GM19035 (cell line): ENCODE results near the gene ST3GAL6.

ENCODE experiments used
- ATAC-seq: cut with Tn5 transposase; IDR thresholded peaks from one replicate; pipeline ENCODE4 v1.9.1; 2021; ENCODE audit not compliant: unreplicated experiment

The ST3GAL6 gene, protein sequence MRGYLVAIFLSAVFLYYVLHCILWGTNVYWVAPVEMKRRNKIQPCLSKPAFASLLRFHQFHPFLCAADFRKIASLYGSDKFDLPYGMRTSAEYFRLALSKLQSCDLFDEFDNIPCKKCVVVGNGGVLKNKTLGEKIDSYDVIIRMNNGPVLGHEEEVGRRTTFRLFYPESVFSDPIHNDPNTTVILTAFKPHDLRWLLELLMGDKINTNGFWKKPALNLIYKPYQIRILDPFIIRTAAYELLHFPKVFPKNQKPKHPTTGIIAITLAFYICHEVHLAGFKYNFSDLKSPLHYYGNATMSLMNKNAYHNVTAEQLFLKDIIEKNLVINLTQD

DNA sequence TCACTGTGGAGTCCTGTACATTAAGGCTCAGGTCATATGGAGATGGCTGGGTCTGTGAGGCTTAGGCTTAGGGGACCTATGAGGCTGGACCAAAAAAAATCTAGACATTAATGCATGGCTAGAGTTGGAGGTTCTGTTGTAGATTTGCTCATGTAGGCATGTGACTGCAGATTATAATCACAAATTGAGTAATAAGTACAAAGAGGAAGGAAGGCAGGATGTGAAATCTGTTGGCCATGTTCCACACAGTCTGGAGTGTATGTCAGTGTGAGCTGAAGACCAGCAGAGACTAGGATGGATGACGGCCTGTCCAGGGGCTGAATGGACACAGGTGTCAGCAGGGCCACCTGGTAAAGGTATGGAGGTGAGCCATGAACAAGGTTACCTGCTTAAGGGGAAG is at the start of gene ST3GAL6:
Gene ST3GAL6 (plus strand): TSS at position 265 of the 400 bp plus-strand sequence. CDS start 5,101 bp downstream, outside the sequence.
- ATAC-seq: peak; percentile 56

DNA sequence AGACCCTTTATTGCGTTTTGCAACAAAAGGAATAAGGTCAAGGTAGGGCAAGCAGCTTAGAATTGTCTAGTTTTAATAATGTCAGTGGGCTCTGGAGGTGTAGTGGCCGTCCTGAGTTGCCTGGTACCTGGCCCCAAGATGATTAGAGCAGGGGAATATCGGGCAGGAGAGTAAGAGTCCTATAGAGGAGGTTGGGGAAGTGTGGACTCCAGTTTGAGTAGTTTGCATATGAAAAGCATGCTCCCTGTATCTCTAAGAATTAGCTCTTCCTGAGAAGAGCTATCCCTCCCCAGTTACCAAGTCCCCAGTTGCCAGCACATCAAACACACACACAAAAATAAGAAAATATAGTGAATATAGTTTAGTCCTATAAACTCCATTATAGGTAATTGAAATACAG is 49.2 kb upstream of the ST3GAL6 start:
- ATAC-seq: no peak

DNA sequence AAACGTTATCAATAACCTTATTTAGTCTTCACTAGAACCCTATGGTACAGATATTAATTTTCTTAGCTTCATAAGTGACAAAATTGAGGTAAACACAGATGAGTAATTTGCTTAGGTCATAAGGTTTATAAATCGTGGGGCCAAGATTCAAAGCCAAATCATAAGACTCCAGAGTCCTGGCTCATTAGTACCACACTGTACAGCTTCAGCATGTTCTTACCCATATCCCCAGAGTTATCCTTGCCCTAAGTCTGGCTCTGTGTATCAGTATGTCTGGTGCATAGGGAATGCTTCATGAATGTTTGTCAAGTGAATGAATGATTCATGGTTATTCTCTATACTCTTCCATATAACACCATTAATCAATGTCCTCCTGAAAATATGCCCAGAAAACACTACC is 45.6 kb upstream of the ST3GAL6 start:
- no peak for ATAC-seq

DNA sequence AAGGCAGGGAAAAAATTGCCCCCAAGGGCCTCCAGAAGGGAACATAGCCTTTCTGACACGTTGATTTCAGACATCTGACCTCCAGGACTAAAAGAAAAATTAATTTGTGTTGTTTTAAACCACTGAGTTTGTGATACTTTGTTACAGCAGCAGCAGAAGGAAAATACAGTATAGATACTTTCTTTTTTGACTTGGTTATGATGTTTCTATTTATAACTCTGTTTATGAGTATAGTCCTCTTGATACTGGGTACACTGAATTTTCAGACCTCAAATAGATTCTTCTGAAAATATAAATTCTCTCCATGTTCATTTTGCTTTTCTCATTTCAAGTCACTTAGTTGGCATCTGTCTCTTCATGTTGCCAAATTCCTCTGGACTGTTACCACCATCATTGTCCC is 44.4 kb upstream of the ST3GAL6 start:
- no peak for ATAC-seq

DNA sequence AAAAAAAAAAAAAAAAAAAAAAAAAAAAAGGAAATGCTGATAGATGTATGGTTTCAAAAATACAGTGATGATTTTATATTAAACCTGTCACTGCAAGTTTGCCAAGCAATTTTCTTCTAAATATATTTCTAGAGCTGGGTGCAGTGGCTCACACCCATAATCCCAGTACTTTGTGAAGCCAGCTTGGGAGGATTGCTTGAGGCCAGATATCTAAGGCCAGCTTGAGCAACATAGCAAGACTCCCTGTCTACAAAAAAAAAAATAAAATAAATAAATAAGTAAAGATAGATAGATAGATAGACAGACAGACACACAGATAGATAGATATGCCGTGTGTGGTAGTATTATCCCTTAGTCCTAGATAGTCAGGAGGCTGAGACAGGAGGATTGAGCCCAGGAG is 41.4 kb upstream of the ST3GAL6 start:
- ATAC-seq: no peak

DNA sequence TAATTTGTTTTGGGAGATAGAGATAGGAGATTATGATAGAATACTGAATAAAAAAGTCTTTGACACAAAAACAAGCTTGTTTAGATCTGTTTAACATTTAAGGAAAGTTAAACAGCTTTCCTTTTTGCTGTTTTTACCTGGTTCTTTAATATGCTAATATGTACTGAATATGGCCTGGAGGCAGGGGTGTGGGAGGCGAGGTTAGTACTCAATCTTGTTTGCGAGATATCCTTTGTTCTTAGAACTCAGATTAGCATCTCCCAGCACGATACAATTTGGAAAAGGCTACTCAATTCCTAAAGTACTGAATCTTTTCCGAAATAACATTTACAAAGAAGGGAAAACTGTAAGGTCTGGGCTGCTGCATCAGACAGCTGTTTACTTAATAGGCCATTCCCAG is 40.8 kb upstream of the ST3GAL6 start:
- no peak for ATAC-seq

DNA sequence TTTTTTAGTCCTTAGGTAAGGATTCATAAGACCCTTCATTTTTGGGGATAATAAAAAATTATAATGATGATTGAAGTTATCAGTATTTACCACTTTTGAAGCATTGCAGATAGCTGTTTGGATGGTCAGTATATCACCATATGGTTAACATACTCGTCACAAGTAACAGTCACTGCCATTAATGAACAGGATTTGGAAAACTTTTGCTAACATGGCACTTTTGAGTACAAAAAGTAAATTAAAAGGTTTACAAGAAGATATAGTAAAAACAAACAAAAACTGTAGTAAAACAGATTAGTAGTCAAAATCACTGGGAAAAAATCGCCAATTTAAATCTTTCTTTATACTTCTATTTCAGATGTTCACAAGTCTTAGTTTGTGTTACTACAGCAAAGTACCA is 37.8 kb upstream of the ST3GAL6 start:
- ATAC-seq: no peak

DNA sequence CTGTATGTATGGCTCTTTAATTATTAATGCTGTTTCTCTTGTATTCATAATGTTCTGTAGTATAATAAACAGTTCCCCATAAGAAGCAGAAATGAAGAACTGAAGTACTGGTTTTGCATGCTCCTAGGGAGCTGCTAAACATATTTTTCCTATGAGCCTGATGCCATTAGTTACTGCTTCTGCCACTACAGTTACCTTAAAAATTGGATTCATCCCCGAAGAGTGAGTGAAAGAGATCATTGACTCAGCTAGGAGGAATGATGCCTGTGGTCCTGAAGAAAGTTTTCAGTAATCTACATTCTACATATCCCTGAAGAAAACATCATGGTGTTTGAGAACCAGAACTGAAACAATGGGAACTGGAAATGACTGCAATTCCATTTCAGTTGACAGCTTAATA is 37.1 kb upstream of the ST3GAL6 start:
- ATAC-seq: no peak

DNA sequence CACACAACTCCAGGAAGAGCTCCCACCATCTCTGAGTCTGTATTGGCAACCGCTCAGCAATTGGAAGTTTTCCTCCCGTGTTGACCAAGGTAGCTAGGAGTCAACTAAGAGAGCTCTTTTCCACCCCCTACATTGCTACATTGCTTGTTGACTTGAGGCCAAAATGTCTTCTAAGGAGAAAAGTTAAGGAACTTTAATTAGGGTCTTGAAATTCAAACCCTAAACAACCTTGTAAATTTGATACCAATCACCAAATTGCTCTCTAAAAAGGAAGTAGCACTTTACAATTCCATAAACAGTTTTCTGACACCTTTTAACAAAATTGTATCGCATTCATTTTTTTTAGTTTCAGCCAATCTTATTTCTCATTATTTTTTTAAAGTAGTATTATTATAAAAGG is 35.5 kb upstream of the ST3GAL6 start:
- no peak for ATAC-seq

DNA sequence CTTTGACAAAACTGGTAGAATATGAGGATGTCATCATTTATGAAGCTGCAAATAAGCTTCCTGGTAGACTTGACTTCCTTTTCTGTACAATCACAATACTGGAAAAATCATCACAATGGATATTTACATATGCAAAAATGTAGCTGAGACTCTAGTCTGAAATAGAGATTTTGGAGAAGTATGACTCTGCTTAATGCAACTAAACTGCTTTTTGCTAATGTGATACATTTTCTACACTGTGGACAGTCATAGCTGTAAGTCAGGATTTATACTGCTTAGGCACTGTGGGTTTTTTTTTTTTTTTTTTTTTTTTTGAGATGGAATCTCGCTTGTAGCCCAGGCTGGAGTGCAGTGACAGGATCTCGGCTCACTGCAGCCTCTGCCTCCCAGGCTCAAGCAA is 34.5 kb upstream of the ST3GAL6 start:
- ATAC-seq: no peak

DNA sequence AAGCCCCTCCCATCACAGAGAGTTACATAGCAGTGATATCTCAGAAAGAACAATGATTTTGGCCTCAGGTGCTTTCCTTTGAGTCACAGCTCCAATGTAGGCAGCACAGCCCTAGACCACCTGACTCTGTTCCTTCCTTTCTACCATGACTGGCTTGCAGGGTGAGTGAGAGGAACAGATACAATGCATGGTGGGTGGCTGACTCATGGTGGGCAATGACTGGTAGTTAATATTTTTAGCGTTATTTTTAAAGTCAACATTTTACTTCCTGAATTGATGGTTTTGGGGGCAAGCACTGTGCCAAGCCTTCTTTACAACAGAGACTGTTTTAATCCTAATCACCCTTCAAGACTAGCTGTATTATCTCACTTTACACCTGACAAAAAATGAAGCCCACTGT is 32.8 kb upstream of the ST3GAL6 start:
- peak; percentile 39 for ATAC-seq

DNA sequence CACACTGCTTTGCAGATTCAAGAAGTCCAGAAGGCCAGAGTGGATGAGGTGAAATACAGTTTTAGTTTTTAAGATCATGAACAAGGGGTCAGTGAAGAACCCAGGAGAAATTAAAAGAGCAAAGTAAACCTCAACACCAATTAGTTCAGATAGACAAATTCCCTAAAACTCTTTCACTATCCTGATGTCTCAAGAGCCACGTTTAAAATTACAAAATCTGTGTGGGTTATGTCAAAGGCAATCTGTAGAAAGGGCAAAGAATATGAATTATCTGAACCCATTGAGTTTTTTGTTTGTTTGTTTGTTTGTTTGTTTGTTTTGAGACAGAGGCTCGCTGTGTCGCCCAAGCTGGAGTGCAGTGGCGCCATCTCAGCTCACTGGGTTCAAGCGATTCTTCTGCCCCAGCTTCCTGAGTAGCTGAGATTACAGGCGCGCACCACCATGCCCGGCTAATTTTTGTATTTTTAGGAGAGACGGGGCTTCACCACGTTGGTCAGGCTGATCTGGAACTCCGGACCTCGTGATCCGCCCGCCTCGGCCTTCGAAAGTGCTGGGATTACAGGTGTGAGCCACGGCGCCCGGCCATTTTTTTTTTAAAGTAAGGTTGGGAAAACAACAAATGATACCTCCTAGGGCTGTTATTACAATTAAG is 32.1 kb upstream of the ST3GAL6 start:
- no peak for ATAC-seq

DNA sequence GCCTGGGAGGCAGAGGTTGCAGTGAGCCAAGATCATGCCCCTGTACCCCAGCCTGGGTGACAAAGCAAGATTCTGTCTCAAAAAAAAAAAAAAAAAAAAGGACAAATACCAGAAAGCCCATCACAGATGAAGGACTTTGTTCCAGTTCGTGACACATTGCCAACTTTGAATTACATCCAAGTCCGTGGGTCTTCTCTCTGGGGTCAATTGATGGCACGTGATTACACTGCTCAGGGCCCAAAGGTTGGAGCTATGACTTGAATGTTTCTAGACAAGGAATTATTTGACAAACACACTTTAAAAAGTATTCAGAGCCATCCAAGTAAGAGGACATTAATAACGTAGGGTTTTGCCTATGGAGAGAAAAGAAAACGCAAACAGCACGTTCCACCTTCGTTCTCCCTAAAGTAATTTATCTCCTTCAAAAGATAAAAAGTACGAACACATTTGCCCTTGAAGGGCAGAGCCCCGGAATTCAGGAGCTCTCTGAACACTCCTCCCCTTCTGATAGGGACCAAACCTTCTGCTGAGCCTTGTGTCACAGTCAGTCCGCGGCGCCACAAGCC is 31.3 kb upstream of the ST3GAL6 start:
- ATAC-seq: peak; percentile 45

DNA sequence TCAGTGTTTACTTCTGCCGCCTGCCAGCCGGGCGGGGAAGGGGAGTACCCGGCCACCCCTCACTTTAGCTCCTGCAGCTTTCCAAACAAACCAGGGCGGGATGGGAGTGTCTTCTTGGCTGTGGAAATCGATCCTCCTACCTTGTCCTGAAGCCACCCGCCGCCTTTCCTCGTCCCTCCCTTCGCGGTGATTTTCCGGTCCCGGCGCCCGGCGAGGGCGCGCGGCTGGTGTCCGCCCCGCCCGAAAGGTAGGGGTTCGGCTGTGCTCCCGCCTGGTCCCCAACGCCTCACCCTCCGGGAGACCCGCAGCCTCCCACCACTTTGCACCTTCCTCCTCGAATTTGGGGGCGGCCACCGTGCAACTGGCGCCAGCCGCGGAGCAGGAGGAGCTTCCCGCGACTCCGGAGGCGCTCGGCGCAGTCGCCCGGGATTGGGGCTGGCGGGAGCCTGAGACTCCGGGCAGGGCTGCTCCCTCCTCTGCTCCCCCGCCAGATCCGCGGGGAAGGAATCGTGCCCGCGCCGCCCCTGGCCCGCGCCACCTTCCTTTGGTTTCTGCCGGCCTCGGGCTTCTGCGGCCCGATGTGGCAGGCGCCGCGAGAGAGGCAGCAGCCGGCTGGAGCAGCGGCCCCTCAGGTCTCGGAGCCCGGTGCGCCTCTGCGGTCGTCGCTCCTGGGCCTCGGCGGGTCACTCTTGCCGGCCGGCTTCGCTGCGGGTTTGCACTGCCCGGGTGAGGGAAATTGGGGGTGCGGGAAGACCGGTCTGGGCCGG is 30.7 kb upstream of the ST3GAL6 start:
- ATAC-seq: peak; percentile 32

DNA sequence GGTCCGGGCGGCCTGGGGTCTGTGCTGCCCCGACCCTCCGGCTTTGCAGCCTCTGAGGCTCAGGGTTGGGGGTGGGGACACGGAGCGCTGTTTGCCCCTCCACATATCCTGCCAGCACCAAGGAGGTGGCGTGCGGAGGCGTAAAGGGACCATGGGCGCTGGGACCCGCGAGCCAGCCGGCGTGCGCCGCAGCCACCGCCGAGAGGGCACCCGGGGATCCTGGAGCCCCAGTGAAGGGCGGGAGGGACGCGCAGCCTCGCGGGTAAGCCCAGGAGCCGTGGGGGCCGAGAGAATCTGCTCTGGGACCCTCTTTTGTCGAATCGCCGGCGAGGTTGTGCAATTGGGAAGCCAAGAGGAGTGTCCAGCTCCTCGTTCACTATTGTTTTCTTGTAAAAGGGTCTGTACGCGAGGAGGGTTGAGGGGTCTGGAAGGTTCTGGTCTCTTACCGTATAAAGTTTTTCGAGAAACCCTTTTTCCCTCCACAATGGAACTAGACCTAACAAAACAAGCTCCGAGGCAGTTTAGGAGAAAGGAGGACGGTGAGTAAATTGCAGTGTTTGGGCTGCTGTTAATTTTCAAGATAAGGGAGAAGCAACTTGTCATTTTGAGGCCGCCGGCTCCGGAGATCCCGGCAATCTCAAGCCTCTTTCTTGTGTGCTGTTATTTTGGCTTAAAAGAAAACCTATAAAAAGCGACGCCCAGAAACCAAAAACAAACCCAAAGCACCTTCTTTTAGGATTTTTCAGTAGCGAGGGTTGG is 29.9 kb upstream of the ST3GAL6 start:
- ATAC-seq: peak; percentile 25

DNA sequence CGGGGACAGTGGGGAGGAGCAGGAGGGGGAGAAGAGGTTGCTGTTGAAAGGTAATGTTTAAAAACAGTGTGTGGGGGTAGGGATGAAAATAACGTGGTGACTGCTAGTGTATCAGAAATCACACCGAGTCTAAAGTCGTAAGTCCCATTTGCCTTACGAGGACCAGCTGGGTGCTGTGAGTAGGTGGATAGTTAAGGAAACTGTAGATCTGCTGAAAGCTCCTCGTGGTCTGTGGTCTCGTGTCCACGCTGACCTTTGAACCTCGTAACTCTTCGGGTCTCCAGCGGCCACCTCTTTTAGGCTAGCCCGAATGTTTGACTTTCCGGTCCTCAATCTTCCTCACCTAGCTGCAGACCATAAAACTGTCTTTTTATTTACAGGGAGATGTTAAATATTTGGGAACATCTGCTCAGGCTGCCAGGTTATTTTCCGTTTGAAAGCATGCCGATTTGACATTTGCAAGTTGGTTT is 29.3 kb upstream of the ST3GAL6 start:
- ATAC-seq: no peak

DNA sequence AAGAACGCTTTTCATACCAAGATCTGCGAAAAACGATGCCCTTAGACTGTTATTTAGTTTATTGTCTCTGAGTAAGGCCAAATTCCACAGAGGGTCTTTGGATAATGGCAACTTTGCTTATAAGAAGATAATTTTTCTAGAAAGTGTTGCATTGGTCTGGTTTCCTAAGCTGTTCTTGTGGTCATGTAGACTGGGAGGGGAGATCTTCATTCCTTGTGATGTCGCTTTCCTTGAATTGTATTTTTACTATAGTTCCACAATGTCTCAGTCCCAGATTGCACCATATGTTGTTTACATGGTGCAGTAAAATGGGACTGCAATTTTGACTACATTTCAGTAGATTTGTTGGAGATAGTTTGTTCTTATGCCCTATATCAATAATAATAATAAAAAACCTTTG is 28.8 kb upstream of the ST3GAL6 start:
- no peak for ATAC-seq

DNA sequence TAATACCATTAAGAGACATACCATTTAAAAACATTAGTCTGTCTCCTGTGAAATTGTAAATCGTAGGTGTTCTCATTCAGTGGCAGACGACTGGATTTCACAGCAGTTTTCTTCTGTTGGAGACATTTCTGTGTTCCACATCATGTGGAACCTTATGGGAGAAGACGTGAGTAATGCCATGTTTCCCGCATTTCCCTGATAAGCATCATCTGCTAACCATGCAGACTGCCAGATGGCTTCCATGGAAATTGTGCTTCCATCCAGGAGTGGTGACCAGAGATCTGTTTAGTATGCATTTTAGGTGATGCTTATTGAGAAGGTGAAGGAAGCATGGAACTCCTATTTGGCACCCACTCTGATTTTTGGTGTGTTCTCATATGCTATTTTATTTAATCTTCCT is 28.4 kb upstream of the ST3GAL6 start:
- no peak for ATAC-seq

DNA sequence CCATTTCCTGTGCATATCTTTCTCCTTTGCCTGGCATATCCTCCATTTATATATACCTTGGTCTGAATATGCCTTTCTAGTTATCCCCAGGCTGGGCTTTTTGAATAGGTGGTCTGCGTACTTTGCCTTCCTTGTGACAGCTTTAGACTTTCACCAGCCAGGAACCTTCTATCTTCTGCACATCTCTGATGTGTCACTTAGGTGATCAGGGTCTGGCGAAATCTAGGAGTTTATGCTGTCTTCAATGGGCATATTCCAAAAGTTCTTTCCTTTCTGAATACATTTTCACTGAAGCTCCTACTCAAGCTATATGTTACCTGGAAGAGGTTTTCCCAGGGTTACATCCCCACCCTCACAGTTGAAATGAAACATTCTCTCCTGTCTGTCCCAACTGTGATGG is 27.8 kb upstream of the ST3GAL6 start:
- ATAC-seq: no peak

DNA sequence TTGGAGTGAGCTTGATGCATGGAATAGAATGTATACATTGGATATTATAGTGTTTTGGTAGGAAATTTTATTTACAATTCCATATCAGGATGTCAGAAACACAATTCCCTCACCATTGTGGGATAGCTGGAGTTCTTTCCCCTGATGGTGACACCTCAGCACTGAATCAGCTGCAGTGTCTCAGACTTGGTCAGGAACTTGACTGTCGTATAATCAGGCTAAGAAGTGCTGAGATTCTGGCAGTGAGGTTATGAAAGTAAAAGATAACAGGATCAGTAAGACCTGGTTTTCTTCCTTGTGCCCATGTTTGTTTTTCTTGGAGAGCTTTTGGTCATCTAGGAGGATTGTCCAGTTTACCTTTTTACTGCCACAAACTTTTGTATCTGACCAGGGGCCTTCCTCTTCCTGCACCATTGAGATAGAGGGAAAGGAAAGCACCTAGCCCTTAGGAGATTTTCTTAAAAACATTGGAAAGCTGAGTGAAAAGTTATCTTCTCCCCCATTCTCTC is 27.3 kb upstream of the ST3GAL6 start:
- no peak for ATAC-seq

DNA sequence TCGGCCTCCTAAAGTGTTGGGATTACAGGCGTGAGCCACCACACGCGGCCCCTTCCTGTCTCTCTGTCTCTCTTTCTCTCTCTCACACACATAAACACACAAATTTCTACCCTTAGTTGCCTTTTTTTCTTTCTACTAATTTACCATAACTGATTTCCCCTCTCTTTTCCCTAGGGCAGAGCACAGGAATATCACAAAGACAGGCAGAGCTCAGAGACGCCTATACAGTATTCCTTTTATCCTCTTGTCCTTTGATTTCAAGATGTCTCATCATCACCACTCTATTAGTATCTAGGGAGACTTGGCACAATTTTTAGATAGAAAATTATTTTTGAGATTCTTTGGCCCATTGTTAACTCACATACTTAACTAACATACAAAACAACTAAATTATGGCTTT is 25.8 kb upstream of the ST3GAL6 start:
- no peak for ATAC-seq
